Fibroblast of lung (primary cell): ENCODE data around the gene FGGY.

Experiments
- CTCF ChIP-seq, 2 donors: IDR thresholded peaks in 1 of 2; conservative IDR thresholded peaks in 1 of 2; 1 replicate in 1 of 2; 2 replicates in 1 of 2; pipeline ENCODE4 v1.5.1; 2011 to 2012; ENCODE audit warnings: low read length in 2 of 2, control low read depth in 1 of 2, inconsistent platforms in 1 of 2, low read depth in 1 of 2, mild to moderate bottlenecking in 1 of 2
- EZH2 ChIP-seq: IDR thresholded peaks from 2 replicates; pipeline ENCODE4 v1.5.1; 2012; ENCODE audit warnings: low read length, control low read depth, mild to moderate bottlenecking; ENCODE audit errors: missing control alignments

DNA sequence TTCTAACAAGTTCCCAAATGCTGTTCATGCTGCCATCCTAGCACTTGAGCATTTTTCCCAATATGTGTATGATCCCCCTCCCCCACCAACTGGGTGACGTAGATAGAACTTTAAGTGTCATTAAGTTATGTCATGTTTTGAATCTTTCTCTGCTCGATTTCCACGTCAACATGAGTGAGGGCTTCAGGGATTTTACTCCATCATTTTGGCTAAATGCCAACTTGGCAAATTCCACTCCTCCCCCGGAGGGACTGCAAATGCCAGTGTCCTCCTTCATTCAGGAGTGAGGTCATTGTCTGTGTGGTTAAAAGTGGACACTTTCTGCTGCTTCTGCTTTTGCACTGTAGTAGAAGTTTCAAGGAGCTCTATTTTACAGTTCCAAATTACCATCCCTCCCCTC is 201.7 kb downstream of the FGGY start:
- no peak for TF ChIP-seq CTCF (conservative IDR thresholded peaks at IDR 0.05 in 1 of 2, IDR thresholded peaks at IDR 0.05 in 1 of 2; ENCODE audit: low read depth in 1 of 2, low read length in 2 of 2)
- TF ChIP-seq EZH2: no peak
